DMS53 treated with DMSO at 0.1 percent for 48 hours (cell line): ENCODE measurements around the gene ABAT.
A peak's percentile ranks its signal among the peaks of the same experiment; 100 is the strongest.
"Not testable (repeated sequence)": the region's sequence is repeated elsewhere in the genome, so short reads cannot be mapped to it uniquely, and the experiment has no call there.

Experiments used
- DNase-seq: peaks from one replicate; lab custom pipeline; 2025; ENCODE audit not compliant: unreplicated experiment; lab: John Stamatoyannopoulos, UW

The ABAT gene

DNA sequence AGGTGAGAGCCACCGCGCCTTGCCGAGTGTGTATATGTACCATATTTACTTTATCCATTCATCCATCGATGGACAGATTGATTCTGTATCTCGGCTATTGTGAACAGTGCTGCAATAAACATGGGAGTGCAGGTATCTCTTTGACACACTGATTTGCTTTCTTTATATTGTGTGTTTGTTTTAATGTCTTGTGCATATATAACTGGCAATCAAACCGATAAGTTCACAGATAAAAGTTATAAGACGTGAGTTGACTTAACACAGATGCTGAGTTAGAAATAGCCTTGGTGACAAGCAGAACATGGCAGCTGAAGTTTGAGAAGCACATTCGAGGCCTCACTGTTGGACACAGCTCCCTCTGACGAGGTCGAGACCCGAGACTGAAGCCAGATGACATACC is 99.8 kb downstream of the ABAT start:
- DNase-seq: no peak

DNA sequence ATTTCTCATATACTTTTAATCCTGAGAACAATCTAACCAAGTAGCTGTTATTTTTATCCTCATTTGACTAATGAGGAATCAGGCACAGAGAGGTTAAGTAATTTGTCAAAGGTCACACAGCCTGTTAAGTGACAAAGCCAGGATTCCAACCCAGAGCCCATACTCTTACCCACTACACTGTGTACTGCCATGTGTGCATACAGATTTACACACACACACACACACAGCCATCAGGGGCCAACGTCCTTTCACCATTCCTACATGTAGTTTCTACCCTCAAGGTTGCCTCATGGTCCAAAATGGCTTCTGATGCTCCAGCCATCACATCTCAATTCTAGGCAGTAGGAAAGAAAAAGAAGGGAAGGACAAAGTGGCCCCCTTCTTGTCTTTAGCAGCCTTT is 100.9 kb downstream of the ABAT start:
- no peak for DNase-seq

DNA sequence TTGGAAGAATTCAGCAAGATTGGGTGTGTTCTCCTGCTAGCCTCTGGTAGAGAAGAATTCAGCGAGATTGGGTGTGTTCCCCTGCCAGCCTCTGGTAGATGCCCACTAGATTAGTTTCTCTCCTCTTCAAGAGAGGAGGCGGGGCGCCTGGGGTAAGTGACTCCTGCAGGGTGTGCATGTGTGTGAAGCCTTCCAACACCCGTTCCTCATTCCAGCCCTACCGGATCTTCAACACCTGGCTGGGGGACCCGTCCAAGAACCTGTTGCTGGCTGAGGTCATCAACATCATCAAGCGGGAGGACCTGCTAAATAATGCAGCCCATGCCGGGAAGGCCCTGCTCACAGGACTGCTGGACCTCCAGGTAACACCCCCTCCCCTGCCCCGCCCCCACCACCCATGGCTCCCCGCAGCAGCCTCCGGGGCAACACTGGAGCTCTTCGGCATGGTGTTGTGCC is 101.7 kb downstream of the ABAT start:
- DNase-seq: no peak

GRCh38 chr16:8777217-8777616 is 102.8 kb downstream of the ABAT start:
- no peak for DNase-seq

- no peak for DNase-seq
Measured at GRCh38 chr16:8781797-8782196, 107.4 kb downstream of the ABAT start.

- DNase-seq: no peak
Measured at GRCh38 chr16:8782673-8783072, 108.3 kb downstream of the ABAT start.

DNA sequence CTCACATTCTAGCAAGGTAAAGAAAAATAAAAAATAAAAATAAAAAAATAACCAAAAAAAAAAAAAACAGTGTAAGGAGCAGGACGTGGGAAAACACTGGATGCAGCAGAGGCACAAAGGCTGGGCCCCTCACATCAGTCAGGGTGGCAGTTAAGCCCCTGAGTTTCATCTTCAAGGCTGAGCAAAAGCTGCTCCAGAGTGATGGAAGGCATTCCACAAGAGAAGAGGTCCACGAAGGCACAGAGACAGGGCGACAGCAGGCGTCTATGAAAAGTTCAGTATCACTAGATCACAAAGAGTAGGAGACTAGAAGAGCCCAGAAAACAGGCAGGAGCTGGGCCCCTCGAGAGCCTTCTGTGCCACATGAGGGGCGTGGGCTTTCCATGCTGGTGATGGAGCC is 111.0 kb downstream of the ABAT start:
- DNase-seq: no peak

DNA sequence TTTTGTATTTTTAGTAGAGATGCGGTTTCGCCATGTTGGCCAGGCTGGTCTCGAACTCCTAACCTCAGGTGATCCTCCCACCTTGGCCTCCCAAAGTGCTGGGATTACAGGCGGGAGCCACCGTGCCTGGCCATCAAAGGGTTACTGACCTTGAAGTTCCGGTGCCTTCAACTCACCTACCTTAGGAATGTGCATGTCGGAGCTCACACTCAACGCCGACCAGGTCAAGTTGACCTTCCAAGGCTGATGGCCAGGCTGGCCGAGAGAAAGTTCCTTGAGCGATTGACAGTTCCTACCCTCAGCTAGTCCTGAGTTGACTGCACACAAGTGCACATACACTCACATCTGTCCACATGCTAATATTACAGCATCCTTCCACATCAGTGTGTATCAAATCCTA is 111.9 kb downstream of the ABAT start:
- DNase-seq: not testable (repeated sequence)

DNA sequence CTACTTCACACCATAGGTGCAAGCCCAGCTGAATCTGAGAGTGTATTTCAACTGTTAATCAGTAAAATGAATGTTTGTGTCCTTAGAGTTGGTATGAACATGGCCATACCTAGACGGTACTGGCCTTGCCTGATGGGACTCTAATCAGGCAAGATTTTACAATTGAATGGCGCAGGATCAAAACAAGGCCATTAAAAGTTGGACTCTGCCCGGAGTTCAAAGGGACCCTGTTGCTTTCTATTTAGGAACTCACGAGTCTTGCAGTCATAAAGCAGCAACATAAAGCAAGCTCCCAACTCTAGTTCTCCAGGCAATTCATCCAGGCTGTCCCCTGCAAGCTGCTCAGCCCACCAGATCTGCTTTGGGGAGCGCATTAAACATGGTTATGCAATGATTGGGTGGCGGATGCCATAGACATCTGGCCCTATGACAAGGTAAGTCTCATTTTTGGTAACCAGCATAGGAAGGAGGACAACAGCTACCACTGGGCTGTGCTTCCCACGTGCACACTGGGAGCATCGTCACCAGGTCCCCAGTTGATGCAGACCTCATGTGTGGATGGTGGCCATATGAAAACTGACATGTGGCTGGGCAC is 114.3 kb downstream of the ABAT start:
- DNase-seq: no peak

DNA sequence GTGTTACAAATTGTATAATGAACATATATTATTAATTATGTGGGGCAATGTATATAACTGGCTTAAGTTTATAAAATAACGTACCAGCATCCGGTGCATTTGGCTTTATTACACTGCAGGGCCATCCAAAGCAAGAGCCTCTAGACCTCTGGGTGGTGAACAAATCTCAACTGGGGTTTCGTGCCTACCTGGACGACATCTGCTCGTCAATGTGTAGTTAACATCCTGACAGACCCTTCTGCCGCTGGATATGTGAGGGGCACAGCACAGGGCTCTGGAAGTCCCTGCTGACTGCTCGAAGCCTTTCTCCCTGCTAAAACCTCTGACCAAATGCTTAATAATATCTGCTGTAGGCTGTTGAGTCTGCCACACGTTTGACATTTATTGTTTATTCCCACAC is 120.7 kb downstream of the ABAT start:
- no peak for DNase-seq

GRCh38 chr16:8795818-8796217 is 121.4 kb downstream of the ABAT start:
- no peak for DNase-seq

DNA sequence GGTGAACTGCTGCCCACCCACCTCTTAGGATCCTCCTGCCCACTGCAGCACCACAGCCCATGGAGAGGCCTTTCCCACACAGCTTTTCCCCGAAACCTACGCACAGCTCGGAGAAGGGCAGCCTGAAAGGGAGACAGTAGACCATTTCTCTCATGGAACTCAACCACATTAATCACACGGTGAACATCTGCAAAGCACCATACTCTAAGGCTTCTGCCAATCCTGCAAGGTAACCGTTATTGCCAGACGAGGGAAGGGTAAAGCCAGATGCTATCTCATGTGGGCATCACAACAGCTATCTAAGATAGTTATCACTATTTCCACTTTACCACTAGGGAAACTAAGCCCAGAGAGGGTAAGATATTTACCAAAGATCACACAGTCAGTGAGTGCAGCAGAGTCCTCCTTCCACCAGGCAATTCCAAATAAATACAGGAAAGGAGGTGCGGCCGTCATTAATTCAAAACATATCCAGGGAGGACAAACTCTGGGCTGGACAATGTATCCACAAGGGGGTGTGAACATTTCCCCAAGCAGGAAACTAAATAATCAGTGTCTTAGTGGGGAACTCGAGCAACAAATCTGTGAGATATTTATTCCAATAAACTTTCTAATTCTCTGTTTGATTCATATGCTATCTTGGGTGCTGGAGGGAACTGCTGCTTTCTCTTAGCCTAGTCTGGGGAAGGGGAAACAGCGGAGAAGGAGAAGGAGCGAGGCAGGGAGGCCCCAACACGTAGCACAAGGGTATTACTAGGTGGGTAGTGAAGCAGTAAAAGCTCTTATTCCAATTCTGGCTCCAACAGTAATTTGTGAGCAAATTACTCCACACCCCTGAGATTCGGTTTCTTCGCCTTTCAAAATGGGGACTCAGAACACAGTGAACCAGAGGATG is 122.3 kb downstream of the ABAT start:
- DNase-seq: no peak

- DNase-seq: peak; percentile 80
Measured at GRCh38 chr16:8797364-8798173, 123.2 kb downstream of the ABAT start, which contains the start of the genes PMM2 and TMEM186. Gene PMM2, plus strand, starts transcription at chr16:8797839. Its CDS starts 44 bp downstream, at chr16:8797883. Gene TMEM186, minus strand, starts transcription at chr16:8797639. Its CDS starts 25 bp downstream, at chr16:8797614.

GRCh38 chr16:8798174-8798527 is 123.7 kb downstream of the ABAT start:
- DNase-seq: no peak

GRCh38 chr16:8798535-8799157 is 124.2 kb downstream of the ABAT start:
- no peak for DNase-seq

- DNase-seq: no peak
Measured at GRCh38 chr16:8801701-8802100, 127.3 kb downstream of the ABAT start.

DNA sequence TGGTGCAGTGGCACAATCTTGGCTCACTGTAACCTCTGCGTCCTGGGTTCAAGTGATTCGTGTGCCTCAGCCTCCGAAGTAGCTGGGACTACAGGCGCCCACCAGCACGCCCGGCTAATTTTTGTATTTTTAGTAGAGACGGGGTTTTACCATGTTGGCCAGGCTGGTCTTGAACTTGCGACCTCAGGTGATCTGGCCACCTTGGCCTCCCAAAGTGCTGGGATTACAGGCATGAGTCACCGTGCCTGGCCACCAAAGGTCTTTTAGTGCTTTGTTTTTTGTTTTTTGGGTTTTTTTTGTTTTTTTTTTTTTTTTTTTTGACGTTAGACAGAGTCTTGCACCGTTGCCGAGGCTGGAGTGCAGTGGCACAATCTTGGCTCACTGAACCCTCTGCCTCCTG is 129.3 kb downstream of the ABAT start:
- DNase-seq: not testable (repeated sequence)

- DNase-seq: no peak
Measured at GRCh38 chr16:8804313-8804712, 129.9 kb downstream of the ABAT start.

GRCh38 chr16:8806272-8806983 is 132.0 kb downstream of the ABAT start:
- no peak for DNase-seq

DNA sequence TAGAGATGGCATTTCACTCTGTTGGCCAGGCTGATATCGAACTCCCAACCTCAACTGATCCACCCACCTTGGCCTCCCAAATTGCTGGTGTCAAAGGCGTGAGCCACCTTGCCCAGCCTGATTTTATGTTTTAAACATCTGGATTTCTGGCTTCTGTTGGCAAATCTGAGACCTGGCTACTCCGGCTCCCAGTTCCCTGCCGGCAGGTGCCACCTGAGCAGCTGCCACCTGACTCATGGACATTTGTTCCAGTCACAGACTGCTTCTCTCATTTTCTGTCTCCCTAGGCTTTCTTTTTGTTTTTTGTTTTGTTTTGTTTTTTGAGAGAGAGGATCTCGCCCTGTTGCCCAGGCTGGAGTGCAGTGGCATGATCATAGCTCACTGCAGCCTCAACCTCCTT is 132.8 kb downstream of the ABAT start:
- DNase-seq: no peak
